H4 (cell line): ENCODE data around the gene GFAP. TPM values are rescaled to one million over a fixed set of nuclear protein-coding genes. Genes with fewer than 3 reads are reported as not detected.

Experiments used
- DNase-seq: peaks from one replicate; pipeline ENCODE4 v3.0.0-alpha.2; 2015; ENCODE audit warnings: low spot score
- total RNA-seq: library from RNA; depleted of rRNA; stranded (reverse); fragments of >200 nt; shearing (Covaris generic); gene quantifications from 2 replicates; pipeline ENCODE4 v1.2.3, GENCODE V29; 2014

The GFAP gene
- total RNA-seq, 1 experiment from 2014 or later: not detected

DNA sequence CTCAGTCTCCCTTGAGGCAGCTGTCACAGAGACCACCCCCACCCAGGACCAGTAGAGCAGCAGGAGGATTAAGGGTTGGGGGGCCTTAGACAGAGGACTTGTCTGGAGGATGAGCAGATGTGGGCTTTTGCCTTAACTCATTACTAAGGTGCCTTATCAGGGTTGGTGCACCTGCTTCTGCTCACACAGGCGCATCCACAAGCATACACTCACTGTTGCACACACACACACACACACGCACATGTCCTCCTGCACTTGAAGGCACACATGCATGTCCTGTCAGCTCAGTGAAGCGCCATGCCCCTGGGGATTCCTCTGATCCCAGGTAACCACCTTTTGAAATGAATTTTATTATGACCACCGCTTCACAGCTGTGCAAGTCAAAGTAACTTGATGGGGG, 1.2 kb downstream of the GFAP start:
- DNase-seq: no peak

DNA sequence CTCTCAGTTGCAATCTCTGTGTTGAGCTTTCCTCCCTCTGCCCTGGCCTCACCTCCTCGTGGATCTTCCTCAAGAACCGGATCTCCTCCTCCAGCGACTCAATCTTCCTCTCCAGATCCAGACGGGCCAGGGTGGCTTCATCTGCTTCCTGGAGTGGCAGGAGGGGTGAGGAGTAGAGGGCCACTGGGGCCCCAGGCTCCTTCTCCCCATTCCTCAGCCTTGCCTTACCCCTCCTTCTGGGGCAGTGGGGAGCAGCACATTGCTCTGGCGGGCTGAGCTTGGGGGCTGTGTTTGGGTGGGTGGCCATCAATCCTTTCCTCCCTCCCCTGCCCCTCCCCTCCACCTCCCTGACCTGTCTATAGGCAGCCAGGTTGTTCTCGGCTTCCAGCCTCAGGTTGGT, 1.6 kb downstream of the GFAP start:
- DNase-seq: no peak

GRCh38 chr17:44912763-44913544, 2.3 kb downstream of the GFAP start:
- DNase-seq: no peak

GRCh38 chr17:44911133-44912001, 3.9 kb downstream of the GFAP start:
- peak; percentile 51 for DNase-seq

DNA sequence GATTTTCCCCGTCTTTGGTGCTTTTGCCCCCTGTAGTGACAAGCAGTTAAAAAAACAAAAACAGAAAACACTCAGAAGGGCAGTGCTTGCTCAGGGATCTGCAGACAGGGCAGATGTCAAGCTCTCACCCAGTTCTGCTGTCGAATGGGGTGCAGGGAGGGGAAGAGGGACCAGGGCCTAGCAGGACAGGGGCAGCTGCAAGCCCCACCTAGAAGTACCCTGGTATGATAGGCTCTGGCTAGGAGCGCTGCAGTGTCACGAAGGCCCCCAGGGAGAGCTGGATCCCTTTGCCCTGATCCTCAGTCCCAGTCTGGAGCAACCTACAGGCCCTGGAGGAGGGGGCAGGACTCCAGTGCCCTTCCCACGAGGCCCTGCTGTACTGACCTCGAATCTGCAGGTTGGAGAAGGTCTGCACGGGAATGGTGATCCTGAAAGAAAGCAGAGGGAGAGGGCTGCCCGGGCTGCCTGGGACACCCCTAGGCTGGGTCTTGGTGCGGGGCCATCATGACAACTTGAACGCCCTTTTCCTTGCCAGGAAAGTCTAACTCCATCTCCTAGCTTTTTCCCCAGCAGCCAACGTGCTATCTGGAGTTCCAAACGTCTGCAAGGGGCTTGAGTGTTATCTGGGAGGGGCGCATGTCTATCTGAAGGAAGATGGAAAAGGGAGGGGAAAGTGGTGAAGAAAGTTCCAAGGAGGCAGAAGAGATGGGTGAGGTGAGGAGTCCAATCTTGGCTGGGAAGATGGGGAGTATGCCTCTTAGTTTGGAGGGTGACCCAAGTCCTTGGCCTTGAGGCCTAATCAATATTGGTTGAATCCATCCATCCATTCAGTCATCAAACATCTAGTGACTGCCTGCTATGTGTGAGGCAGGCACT, 4.8 kb downstream of the GFAP start:
- no peak for DNase-seq

GRCh38 chr17:44909681-44910144, 5.6 kb downstream of the GFAP start:
- peak; percentile 52 for DNase-seq

DNA sequence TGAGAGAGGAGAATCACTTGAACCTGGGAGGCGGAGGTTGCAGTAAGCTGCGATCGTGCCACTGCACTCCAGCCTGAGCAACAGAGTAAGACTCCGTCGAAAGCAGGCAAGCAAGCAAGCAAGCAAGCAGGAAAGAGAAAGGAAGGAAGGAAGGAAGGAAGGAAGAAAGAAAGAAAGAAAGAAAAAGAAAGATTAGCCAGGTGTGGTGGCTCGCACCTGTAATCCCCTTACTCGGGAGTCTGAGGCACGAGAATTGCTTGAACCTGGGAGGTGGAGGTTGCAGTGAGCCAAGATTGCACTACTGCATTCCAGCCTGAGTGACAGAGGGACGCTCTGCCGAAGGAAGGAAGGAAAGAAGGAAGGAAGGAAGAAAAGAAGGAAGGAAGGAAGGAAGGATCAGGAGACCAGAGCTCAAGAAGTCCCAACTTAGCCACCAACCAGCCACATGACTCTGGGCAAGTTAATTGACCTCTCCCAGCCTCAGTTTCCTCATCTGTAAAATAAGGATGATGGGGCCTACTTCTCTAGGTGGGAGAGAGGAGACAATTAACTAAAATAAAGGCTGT, 6.5 kb downstream of the GFAP start:
- DNase-seq: no peak

GRCh38 chr17:44907729-44908470, 7.4 kb downstream of the GFAP start:
- DNase-seq: no peak

- DNase-seq: no peak
These were observed 8.3 kb downstream of the GFAP start for GRCh38 chr17:44906763-44907728.

GRCh38 chr17:44906010-44906646, 9.2 kb downstream of the GFAP start:
- DNase-seq: peak; percentile 94

GRCh38 chr17:44905006-44906000, 10.0 kb downstream of the GFAP start:
- peak; percentile 3 for DNase-seq

- no peak for DNase-seq
These were observed 11.0 kb downstream of the GFAP start for GRCh38 chr17:44904001-44904984.

GRCh38 chr17:44903012-44903685, 12.2 kb downstream of the GFAP start:
- peak; percentile 7 for DNase-seq

DNA sequence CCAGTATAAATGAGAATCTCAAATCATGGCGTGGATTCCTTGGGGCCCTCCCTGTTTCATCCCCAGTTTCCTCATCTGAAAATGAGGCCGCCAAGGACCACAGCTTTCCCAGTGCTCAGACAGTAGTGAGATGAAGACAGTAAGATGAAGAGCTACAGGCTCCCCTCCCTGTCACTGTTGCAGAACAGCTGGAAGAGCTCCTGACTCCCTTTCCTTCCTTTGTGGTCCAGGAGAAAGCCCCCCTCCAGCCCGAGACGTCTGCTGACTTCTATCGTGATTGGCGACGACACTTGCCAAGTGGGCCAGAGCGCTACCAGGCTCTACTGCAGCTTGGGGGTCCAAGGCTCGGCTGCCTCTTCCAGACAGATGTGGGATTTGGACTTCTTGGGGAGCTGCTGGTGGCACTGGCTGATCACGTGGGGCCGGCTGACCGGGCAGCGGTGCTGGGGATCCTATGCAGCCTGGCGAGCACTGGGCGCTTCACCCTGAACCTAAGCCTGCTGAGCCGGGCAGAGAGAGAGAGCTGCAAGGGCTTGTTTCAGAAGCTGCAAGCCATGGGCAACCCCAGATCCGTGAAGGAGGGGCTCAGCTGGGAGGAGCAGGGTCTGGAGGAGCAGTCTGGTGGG, 13.1 kb downstream of the GFAP start:
- no peak for DNase-seq

DNA sequence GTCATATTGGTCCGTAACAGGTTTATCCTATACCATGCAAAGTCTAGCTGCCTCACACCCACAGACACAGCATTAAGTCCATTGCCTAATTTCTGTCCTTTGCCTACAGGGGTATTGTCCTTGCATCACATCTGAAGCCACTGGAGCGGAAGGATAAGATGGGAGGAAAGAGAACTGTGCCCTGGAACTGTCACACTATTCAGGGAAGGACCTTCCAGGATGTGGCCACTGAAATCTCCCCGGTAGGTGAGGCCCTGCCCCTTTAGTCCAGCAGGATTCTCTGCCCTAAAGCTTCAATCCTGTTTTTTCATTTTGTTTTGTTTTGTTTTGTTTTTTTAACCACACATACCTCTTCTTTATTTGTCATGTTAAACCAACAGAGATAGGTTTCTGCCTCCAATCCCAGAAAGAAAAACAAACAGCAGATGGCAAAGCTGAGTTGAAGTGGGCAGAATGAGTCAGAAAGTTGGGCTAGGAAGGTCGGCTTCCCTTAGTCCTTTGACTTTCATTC, 13.8 kb downstream of the GFAP start:
- DNase-seq: peak; percentile 95
